ENCODE results near the gene TMEM255B.

The TMEM255B gene

GRCh38 chr13:113849546-113849945 is 90.5 kb downstream of the TMEM255B start:
- no peak for DNase-seq (ENCODE audit: low read depth in 2 of 2)

GRCh38 chr13:113849981-113850721 is 91.1 kb downstream of the TMEM255B start:
- no peak for DNase-seq (ENCODE audit: low read depth in 2 of 2)

- DNase-seq (ENCODE audit: low read depth in 2 of 2) = no peak
These were observed 91.9 kb downstream of the TMEM255B start for GRCh38 chr13:113850722-113851479.

- DNase-seq (ENCODE audit: low read depth in 2 of 2) = no peak
These were observed 92.4 kb downstream of the TMEM255B start for GRCh38 chr13:113851480-113851803.

- DNase-seq (ENCODE audit: low read depth in 2 of 2) = no peak
These were observed 93.0 kb downstream of the TMEM255B start for GRCh38 chr13:113851826-113852535.

- no peak for DNase-seq (ENCODE audit: low read depth in 2 of 2)
These were observed 93.8 kb downstream of the TMEM255B start for GRCh38 chr13:113852536-113853517.

- DNase-seq (ENCODE audit: low read depth in 2 of 2) = no peak
These were observed 94.7 kb downstream of the TMEM255B start for GRCh38 chr13:113853518-113854237.

- no peak for DNase-seq (ENCODE audit: low read depth in 2 of 2)
These were observed 95.4 kb downstream of the TMEM255B start for GRCh38 chr13:113854238-113855011.

- DNase-seq (ENCODE audit: low read depth in 2 of 2) = no peak
These were observed 96.2 kb downstream of the TMEM255B start for GRCh38 chr13:113855012-113855921.

- no peak for DNase-seq (ENCODE audit: low read depth in 2 of 2)
These were observed 97.1 kb downstream of the TMEM255B start for GRCh38 chr13:113855931-113856715.

- no peak for DNase-seq (ENCODE audit: low read depth in 2 of 2)
These were observed 97.7 kb downstream of the TMEM255B start for GRCh38 chr13:113856716-113857065.

- DNase-seq (ENCODE audit: low read depth in 2 of 2) = no peak
These were observed 98.6 kb downstream of the TMEM255B start for GRCh38 chr13:113857531-113858195.

- DNase-seq (ENCODE audit: low read depth in 2 of 2) = no peak
These were observed 100.5 kb downstream of the TMEM255B start for GRCh38 chr13:113859311-113860050.

- no peak for DNase-seq (ENCODE audit: low read depth in 2 of 2)
These were observed 101.1 kb downstream of the TMEM255B start for GRCh38 chr13:113860051-113860664.

- no peak for DNase-seq (ENCODE audit: low read depth in 2 of 2)
These were observed 101.8 kb downstream of the TMEM255B start for GRCh38 chr13:113860665-113861432.

All from stimulated activated CD8-positive, alpha-beta memory T cell treated with anti-CD3 and anti-CD28 coated beads, Interleukin-7, amount 100 ng/mL, for 1 hour (primary cell).